ENCODE data around the gene SLC30A2. TPM values are rescaled to one million over a fixed set of nuclear protein-coding genes. Genes with fewer than 3 reads are reported as not detected.

Gene SLC30A2
- total and polyA plus RNA-seq, 2 of the 13 experiments (the other 11 are each of a cell fraction or from before 2014, with no cell fraction given) = not detected

GRCh38 chr1:26060832-26061574 is 15.1 kb upstream of the SLC30A2 start:
- ATAC-seq = no peak

GRCh38 chr1:26059906-26060305 is 14.0 kb upstream of the SLC30A2 start:
- Histone ChIP-seq H3K4me1 (ENCODE audit: insufficient read depth, low read length) (no peaks in the 10 kb centered on the region), H3K9me3 (ENCODE audit: low read length) (no peaks in the 10 kb centered on the region), H3K27me3 (ENCODE audit: control insufficient read depth in 1 of 2, insufficient read depth in 2 of 2, low read length in 2 of 2) (peaks cover 1 to 52% of the 10 kb centered on the region in 2 experiments; a peak in 4 of 5 replicates), H3K79me2 (ENCODE audit: insufficient read depth, low read length) (no peaks in the 10 kb centered on the region), H3K4me3 (replicated peaks in 1 of 3; ENCODE audit: insufficient read depth in 1 of 3, low read depth in 2 of 3, low read length in 3 of 3) (no peak overlapping the region), H3K9ac (ENCODE audit: insufficient read depth, low read depth, low read length) (no peak overlapping the region), H3K36me3 (replicated peaks in 1 of 2; ENCODE audit: control insufficient read depth in 1 of 2, insufficient read depth in 2 of 2, low read length in 2 of 2) (no peaks in the 10 kb centered on the region), H3K4me2 (ENCODE audit: low read depth, low read length) (no peak overlapping the region), H4K20me1 (ENCODE audit: insufficient read depth, low read length) (no peaks in the 10 kb centered on the region), H3K27ac (ENCODE audit: extremely low read length, insufficient read depth, low read length) (no peak overlapping the region), H2AFZ (ENCODE audit: low read length) (no peak overlapping the region)
- BruUV-seq (replicated peaks) = no TSS peak
- FAIRE-seq = no peak
- intact Hi-C loops (cut with micrococcal nuclease; ENCODE audit: unreplicated experiment) (no loop called here), in situ Hi-C loops (cut with HindIII; ENCODE audit: extremely low pct_ligation_motif_present, low pct_unique_long_range_greater_than_20kb) (no loop called here)
- no peak for DNase-seq (ENCODE audit: low spot score)
- 35% methylated on average over 7 of the region's 7 CpGs for WGBS (ENCODE audit: low lambda C conversion rate)
- POLR2A ChIA-PET = no interaction called here
- ATAC-seq = no peak
- CTCF ChIA-PET (ENCODE audit: low intra/inter-chr PET ratio, low total read pairs) = no interaction called here
- TF ChIP-seq GFI1 (CRISPR knock-in tag; IDR thresholded peaks at IDR 0.05; ENCODE audit: borderline replicate concordance) = no peak
- TF ChIP-seq ZNF296 (CRISPR knock-in tag; conservative IDR thresholded peaks at IDR 0.05) = no peak
- TF ChIP-seq ZNF687 (CRISPR knock-in tag; IDR thresholded peaks at IDR 0.05) = no peak
- no peak for TF ChIP-seq REPIN1 (CRISPR knock-in tag; IDR thresholded peaks at IDR 0.05; ENCODE audit: borderline replicate concordance, low read depth)
- no peak for TF ChIP-seq ZBTB21 (CRISPR knock-in tag; IDR thresholded peaks at IDR 0.05)
- TF ChIP-seq JUNB (CRISPR knock-in tag; IDR thresholded peaks at IDR 0.05; ENCODE audit: borderline replicate concordance) = no peak
- TF ChIP-seq HMGA1 (CRISPR knock-in tag; conservative IDR thresholded peaks at IDR 0.05) = no peak
- no peak for TF ChIP-seq ZNF326 (CRISPR knock-in tag; IDR thresholded peaks at IDR 0.05; ENCODE audit: borderline replicate concordance)
- no peak for TF ChIP-seq ZNF652 (CRISPR knock-in tag; IDR thresholded peaks at IDR 0.05; ENCODE audit: borderline replicate concordance, low read depth)

More at GRCh38 chr1:26060832-26061574, 15.1 kb upstream of the SLC30A2 start:
- H2AFZ ChIP-seq (ENCODE audit: low read length) = no peak overlapping the region
- intact Hi-C loops (cut with micrococcal nuclease; ENCODE audit: unreplicated experiment) (no loop called here), in situ Hi-C loops (cut with HindIII; ENCODE audit: extremely low pct_ligation_motif_present, low pct_unique_long_range_greater_than_20kb) (no loop called here)
- no peaks in the 10 kb centered on the region for H3K9me3 ChIP-seq (ENCODE audit: low read length)
- DNase-seq (ENCODE audit: low spot score) (no peak), FAIRE-seq (no peak)
- POLR2A ChIA-PET = no interaction called here
- no peak overlapping the region for H3K4me3 ChIP-seq (replicated peaks in 1 of 3; ENCODE audit: insufficient read depth in 1 of 3, low read depth in 2 of 3, low read length in 3 of 3)
- 0 out of 2 replicates have a peak, but pooled peaks cover under 1% of the 10 kb centered on the region for H3K4me1 ChIP-seq (ENCODE audit: insufficient read depth, low read length)
- no peaks in the 10 kb centered on the region for H3K36me3 ChIP-seq (replicated peaks in 1 of 2; ENCODE audit: control insufficient read depth in 1 of 2, insufficient read depth in 2 of 2, low read length in 2 of 2)
- H3K4me2 ChIP-seq (ENCODE audit: low read depth, low read length) = no peak overlapping the region
- WGBS (ENCODE audit: low lambda C conversion rate) = 10% methylated on average over 2 of the region's 12 CpGs
- BruUV-seq (replicated peaks) = no TSS peak
- H3K27ac ChIP-seq (ENCODE audit: extremely low read length, insufficient read depth, low read length) = no peak overlapping the region
- peaks cover 1 to 55% of the 10 kb centered on the region in 2 experiments; a peak in 4 of 5 replicates for H3K27me3 ChIP-seq (ENCODE audit: control insufficient read depth in 1 of 2, insufficient read depth in 2 of 2, low read length in 2 of 2)
- TF ChIP-seq SNAPC2 (CRISPR knock-in tag; IDR thresholded peaks at IDR 0.05) (no peak), ZNF629 (CRISPR knock-in tag; conservative IDR thresholded peaks at IDR 0.05) (no peak), ETS1 (CRISPR knock-in tag; IDR thresholded peaks at IDR 0.05) (no peak), ZNF333 (CRISPR knock-in tag; IDR thresholded peaks at IDR 0.05; ENCODE audit: borderline replicate concordance) (no peak), MAF1 (CRISPR knock-in tag; IDR thresholded peaks at IDR 0.05; ENCODE audit: borderline replicate concordance) (no peak)
- H4K20me1 ChIP-seq (ENCODE audit: insufficient read depth, low read length) = no peaks in the 10 kb centered on the region
- no peak overlapping the region for H3K9ac ChIP-seq (ENCODE audit: insufficient read depth, low read depth, low read length)
- H3K79me2 ChIP-seq (ENCODE audit: insufficient read depth, low read length) = no peaks in the 10 kb centered on the region
- CTCF ChIA-PET (ENCODE audit: low intra/inter-chr PET ratio, low total read pairs) = no interaction called here
